Activated CD8-positive, alpha-beta memory T cell treated with anti-CD3 and anti-CD28 coated beads for 4 hours (primary cell): Measurements from ENCODE around the gene ENDOV.

ENCODE experiments used
- DNase-seq, 2 donors: peaks; one replicate each; pipeline ENCODE4 v3.0.0-alpha.2; 2020; ENCODE audit warnings: low read depth in 2 of 2

ENDOV gene

DNA sequence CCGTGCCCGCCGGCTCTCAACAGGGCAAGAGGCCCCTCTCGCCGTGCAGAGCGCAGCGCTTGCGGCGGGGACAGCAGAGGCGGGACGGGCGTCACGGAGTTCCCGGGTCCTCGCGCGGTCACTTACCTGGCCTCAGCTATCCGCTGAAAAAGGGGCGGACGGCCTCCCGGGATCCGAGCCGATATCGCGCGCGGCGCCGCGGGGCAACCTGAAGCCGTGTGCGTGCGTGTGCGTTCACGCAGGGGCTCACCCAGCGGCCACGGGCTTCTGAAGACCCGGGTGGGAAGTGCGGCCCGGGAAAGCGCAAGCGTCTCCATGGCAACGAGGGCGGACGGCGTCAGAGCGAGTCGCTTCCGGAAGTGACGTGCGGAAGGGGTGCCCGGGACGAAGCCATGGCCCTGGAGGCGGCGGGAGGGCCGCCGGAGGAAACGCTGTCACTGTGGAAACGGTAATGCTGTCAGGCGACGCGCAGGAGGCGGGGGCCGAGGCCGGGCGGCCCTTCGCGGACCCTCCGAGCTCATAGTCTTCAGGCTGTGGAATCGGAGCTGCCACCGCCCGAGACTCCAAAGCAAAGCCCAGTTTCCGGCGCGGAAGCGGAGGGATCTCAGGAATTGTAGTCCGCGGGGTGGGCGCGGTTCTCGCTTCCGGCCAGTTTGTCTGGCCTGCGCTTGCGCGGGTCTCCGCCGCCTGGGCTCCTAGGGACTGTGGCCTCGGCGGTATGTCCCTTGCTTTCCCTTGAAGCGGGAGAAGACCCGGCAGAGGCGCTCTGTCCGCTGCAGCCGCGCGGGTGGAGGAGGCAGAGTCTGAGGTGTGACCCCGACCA, at the start of gene ENDOV:
TSS of gene ENDOV (plus strand) at position 365 of the 823 bp plus-strand sequence. CDS start at position 393, 28 bp downstream.
- peak; percentile 89 to 90 for DNase-seq

DNA sequence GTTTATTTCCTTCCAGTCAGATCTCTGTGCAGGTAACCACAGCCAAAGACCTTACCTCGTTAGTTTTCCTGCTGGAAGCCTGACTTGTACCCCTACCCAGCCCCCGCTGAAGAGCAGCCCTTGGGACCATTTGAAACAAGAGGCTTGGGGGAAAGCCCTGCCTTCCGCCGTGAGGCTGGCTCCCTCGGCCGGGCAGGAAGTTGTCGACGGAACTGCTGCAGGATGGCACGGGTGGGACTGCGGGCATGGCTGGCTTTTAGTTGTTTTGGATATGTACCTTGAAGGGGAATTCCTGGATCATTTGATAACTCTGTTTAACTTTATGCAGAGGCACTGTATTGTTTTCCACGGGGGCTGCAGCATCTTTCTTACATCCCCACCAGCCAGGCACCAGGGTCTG, 49.0 kb upstream of the ENDOV start:
- no peak for DNase-seq

DNA sequence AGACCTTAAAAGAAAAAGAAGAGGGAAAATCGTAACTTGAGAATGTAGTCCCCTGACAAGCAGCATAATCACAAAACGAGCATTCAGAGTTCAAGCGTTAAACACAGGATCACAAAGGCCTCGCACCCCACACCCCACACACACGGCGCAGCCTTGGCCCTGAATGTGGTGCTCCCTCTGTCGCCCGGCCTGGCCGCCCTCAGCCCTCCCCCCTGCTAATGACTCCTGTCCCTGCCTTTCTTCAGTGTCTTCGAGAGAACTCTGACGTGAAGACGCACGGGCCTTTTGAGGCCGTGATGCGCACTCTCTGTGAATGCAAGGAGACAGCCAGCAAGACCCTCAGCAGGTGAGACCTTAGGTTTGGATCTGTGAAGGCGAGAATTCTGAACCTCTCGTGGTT, 47.5 kb upstream of the ENDOV start:
- DNase-seq: no peak

DNA sequence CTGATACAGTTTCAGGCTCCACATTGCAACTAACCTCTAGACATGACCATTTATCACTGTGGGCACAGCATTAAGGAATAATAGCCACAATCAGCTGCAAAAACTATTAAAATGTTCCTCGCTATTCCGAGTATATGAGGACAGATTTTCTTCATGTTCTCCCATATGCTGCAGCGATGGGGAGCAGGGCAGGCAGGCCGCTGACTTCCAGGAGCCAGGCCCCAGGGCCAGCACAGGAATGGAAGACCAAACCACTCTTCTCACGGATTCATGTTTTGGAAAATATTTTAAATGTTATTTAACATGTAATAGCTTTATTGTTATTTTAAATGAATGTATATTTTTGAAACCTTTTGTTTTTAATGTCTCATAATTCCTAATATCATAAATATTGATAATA, 43.8 kb upstream of the ENDOV start:
- no peak for DNase-seq

DNA sequence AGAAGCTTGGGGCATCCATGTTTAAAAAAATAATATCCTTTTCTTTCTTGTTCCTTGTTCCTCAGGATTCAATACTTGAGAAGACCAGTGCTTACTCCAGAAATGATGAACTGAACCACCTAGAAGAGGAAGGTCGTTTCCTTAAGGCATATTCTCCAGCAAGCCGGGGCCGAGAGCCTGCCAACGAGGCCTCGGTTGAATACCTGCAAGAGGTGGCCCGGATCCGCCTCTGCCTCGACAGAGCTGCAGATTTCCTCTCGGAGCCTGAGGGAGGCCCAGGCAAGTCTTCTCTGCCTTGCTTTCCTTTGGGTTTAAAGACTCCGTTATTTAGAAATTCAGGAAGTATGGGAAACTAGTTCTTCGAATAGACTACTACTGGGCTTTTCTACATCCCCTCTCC, 42.5 kb upstream of the ENDOV start:
- no peak for DNase-seq

DNA sequence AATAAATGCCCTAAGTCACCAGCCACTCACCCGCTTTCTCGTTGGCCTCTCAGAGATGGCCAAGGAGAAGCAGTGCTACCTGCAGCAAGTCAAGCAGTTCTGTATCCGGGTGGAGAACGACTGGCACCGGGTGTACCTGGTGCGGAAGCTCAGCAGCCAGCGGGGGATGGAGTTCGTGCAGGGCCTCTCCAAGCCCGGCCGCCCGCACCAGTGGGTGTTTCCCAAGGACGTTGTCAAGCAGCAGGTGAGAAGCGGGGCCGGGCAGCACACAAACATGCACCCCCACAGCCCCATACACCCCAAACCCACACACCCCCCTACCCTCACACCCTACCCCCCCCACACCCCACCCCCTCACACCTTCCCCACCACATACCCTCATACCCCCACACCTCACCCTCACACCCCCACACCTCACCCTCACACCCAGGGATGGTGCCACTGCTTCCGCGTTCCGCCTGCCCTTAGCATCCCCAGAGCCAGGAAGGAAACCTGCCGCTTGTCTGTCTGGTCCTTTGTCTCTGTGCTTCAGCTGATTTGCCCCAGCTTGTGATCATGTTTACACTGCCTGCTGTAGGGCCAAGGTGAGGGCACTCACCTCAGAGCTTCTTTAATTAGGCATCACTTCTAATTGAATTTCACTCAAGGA, 41.9 kb upstream of the ENDOV start:
- DNase-seq: no peak

DNA sequence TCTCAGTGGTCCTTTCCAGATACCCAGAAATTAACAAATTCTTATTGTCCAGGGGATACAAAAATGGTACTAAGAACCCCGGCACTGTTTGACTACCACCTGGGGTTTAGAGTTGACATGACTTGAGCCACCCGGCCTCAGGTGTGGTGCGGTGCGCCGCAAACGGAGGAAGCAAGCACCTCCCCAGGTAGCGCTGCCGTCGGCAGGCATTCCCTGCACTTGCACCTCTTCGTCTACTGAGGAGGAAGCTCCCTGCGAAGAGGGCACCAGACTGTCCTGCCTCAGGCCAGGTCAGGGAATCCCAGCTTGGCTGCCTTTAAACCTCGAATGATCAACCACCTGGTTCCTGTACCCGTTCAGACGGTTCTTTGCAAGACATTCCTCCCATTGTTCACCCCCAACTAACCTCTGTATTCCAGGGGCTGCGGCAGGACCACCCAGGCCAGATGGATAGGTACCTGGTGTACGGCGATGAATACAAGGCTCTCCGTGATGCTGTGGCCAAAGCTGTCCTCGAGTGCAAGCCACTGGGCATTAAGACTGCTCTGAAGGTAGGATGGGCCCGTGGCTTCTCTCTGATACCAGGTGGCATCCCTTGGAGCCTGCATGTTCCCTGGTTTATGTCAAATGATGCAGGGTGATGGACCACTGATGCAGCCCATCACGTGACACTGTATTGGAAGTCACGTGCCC, 40.8 kb upstream of the ENDOV start:
- no peak for DNase-seq

DNA sequence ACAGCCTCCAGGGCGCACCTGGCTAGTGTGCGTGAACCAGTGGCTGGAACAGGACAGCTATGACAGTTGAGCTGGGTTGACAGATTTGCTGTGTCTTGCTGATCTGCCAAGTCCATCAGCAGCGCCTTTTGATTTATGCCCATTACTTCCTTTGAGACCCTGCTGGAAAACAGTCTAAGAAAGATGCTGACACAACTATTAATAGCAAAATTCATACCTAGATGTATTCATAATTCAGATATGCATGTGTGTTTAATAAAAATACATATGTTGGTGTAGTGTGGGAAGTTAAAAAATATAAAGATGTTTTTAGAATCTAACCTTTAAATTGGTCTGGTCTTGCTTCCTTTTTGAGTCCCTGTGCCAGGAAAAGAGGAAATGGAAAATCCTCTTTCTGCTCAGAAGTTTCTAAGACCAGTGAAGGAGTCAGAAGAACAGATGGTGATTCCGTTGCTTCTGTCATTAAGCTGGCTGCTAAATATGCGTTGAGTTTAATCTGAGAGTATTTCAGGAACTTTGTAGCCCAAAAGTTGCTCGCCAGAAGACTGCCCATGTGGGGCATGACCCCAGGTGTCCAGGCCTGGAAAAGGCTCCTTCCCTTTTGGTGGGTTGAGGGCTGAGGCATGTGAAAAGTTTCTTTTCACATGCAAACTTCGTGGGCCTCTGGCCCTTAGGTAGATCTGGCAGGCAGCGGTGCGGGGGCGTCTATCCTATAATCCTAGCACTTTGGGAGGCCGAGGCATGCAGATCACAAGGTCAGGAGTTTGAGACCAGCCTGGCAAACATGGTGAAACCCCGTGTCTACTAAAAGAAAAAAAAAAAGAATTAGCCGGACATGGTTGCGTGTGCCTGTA, 40.0 kb upstream of the ENDOV start:
- no peak for DNase-seq

DNA sequence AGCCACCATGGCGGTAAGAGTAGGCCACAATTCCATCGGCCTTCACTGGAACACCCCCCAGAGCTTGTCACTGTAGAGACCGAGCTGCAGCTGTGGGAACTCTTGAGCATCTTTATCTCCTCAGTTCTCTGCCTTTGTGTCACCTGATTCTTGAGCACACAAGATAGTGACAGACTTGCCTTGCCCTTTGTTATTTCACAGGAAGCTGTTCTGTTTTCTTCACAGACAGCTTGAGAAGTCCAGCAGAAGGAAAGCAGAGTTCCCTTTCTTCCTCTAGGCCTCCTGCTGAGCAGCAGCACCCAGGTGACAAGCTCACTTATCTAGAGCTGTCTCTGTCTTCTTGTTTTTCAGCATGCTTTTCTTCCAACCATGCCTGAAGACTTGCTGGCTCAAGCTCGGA, 38.4 kb upstream of the ENDOV start:
- no peak for DNase-seq

DNA sequence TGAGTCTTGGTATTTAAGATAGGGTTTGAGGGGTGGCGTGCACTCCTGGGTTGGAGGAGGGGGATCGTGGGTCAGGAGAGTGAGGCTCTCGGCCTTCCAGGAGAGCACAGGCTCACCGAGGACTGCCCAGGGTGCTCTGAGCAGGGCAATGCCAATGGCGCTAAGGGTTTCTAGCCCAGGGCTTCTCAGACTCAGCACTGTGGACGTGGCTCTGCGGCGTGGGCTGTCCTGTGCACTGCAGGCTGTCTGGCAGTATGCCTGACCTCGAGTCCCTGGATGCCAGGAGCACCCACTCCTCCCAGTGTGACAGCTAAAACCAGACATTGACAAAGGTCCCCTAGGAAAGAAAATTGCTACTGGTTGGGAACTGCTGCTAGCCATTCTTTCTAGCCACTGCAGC, 37.2 kb upstream of the ENDOV start:
- no peak for DNase-seq

DNA sequence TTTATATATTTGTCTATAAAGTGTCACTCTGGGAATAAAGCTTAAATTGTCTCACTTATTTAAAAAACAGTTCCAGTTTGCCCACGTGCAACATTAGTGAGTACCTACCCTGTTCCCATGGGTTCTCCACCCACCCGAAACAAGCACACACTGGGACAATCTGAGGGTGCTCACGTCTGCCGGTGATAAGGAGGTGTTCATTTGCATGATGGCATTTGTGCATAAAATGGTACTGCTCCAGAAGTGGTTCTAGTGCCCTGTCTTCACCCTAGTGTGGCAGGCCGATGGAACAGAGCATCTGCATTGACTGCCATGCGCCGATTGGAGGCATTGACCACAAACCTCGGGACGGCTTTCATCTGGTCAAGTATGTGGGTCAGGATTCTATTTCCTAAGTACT, 35.6 kb upstream of the ENDOV start:
- no peak for DNase-seq

DNA sequence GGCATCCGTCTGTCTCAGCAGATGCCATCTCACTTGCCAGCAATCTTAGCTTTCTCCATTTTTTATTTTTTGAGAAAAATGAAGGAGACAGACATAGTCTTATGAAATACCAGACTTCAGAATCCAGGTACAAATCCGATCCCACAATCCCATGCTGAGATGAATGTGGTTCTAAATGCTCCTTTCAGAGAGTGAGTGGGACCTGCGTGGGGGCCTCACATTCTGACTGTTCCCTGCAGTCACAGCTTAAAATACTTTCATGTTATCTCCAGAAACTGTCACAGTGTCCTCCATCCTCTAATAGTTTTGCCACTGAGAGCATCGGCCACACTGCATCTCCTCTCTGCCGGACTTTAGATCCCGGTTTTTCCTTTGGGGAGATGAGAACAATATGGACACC, 34.9 kb upstream of the ENDOV start:
- DNase-seq: no peak

DNA sequence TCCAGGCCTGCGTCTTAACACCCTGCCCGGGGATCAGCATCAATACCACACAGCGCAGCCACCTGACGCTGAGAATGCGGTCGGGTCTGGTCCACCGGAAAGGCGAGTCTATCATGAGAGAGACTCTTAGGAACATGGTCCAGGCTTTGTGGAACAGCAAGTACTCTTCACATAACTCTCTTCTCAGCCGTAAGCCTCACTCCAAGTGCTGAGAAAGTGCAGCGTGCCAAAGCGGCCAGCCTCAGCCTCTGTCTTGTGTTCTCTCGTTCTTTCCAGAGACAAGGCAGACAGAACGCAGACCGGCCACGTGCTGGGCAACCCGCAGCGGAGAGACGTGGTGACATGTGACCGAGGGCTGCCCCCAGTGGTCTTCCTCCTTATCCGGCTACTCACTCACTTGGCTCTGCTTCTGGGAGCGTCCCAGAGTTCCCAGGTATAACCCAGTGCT, 34.4 kb upstream of the ENDOV start:
- DNase-seq: no peak

DNA sequence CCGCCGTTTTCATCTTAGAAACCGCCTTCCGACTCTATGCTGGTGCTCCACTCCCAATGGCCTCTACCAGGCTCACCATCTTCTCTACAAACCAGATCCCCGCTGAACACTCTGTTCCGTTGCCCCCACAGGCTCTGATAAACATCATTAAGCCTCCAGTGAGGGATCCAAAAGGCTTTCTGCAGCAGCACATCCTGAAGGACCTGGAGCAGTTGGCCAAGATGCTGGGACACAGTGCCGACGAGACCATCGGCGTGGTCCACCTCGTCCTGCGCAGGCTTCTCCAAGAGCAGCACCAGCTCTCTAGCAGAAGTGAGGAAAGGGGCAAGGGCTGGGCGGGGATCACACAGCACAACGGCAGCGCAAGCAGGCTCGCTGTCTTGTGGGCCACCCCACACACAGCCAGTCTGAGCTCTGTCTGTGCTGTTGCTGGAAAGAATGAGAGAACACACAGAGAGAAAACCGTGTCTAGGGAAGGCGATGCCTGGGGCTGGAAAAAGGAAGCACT, 33.5 kb upstream of the ENDOV start:
- no peak for DNase-seq

DNA sequence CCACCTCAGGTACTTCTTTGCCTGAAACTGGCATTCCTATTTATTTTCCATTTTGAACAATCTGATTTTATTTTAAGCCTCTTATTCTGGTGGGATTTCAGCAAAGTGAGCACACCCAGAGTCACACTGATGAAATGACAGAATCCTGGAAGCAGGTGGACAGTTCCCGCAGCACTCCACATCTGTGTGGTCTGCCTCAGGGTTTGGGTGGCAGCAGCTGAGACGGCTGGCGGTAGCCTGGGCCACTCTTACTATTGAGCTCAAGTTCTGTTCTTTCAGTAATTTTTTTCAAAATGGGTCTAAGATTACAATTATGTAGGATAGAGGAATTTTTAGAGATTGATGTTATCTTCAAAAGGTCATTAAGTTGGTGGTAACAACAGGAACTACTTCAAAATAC, 32.5 kb upstream of the ENDOV start:
- DNase-seq: no peak

DNA sequence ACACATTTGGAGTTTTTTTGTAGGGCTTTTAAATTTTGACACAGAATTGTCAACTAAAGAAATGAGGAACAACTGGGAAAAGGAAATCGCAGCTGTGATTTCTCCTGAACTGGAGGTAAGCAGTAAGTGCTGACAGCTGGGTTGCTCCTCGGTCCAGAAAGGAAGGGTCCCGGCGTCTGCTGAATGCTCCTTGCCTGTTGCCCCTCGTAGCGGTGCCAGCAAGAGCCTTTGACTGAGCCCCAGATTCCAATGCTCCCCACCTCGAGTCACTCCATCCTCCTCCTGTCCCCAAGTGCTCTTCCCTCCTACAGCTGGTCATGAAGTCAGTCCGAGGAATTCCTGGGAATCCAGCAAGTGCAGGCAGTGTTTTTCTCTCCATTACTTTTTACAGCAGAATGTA, 32.0 kb upstream of the ENDOV start:
- no peak for DNase-seq

DNA sequence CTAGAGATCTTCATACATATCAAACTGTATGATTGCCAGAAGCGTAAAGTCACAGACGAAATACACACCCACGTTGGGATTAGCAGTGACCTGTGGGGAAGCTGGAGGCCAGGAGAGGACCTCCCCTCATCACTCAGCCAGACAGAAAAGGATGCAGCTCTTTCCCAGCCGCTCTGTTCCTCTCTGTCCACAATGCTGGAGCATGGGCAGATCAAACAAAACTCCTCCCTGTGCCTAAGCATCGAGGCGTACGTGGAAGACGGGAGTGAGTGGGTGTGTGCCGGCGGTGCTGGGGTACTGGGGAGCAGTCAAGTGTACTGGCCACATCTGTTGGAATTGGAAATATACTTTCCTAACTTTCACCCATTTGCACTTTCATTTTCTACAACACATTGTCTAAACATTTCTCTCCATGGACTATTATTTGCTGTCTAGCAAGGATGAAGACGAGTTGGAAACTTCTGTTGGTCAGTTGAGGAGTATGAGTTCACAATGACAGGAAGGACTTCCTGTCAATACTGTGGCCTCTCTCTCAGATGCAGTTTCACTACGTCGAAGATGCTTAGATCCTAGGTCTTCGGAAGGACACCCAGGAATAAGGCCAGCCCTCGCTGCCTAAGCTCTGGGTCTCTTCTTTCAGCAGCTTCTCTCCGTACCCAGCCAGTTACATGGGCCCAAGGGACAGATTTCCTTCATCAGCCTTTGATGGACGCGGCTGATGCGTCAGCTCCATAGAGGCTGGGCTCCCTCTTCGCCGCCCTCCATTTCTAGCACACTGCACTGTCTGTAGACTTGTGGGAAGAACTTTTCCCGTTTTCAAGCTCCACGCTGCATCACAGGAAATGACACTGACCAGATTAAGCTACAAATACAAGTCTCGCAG, 30.6 kb upstream of the ENDOV start:
- DNase-seq: no peak

DNA sequence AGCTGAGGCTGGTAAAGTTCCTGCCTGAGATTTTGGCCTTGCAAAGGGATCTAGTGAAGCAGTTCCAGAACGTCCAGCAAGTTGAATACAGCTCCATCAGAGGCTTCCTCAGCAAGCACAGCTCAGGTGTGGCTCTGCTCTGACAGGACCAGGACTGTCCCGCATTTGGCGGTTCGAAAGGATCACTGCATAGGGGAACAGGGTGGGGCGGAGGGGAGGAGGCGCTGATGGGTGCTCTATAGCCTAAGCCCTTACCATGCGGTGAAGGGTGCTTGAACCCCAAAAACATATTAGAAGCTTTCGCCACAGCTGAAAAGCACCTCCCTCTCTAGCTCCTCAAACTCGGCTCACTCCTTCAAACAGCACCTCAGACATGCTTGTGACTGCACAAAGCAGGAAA, 29.9 kb upstream of the ENDOV start:
- no peak for DNase-seq

DNA sequence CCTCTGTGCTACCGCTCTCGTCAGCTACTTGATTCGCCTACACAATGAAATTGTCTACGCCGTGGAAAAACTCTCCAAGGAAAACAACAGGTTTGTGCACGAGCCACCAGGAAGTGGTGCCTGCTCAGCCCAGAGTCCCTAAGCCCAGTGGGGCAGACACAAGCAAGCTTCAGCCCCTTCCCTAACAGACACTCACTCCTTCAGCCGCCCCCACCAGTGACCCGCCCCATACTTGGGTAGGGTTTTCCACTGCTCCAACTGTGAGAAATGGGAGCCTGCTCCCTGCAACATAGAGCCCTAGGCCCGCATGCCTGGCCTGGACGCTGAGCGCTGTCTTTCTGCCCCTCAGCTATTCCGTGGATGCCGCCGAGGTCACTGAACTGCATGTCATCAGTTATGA, 28.6 kb upstream of the ENDOV start:
- DNase-seq: no peak

DNA sequence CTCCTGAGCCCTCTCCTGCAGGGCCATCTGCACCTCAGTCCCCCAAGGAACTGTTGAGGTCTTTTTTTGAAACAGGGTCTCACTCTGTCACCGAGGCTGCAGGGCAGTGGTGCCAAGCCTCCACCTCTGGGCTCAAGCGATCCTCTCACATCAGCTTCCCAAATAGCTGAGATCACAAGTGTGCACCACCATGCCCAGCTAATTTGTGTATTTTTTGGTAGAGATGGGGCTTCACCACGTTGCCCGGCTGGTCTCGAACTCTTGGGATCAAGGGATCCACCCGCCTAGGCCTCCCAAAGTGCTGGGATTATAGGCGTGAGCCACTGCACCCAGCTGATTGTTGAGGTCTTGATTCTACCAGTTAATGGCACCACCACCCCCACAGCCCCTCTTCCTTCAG, 27.9 kb upstream of the ENDOV start:
- no peak for DNase-seq

DNA sequence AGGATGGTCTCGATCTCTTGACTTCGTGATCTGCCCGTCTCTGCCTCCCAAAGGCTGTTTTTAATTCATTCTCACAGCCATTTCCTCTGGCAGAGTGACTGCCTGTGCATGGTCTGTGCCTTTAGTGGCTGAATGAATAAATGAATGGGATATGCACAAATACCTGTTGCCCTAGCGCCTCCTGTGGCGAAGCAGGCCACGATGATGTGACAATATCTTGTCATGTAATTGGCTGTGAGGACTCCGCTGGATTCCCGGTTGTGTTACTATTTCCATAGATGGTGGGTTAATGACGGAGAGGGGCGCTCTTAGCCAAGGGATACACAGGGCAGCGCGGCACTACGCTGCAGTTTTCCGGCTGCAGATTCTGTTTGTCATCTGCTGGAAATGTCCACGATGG, 26.8 kb upstream of the ENDOV start:
- no peak for DNase-seq
